Cerebellar cortex (tissue), 1 donor: ENCODE measurements around the gene NCOA7.
"Not testable (repeated sequence)": the region's sequence is repeated elsewhere in the genome, so short reads cannot be mapped to it uniquely, and the experiment has no call there.

Experiments used
- DNase-seq: peaks from one replicate; pipeline ENCODE4 v3.0.0-alpha.2; 2015; ENCODE audit warnings: low spot score

The NCOA7 gene

DNA sequence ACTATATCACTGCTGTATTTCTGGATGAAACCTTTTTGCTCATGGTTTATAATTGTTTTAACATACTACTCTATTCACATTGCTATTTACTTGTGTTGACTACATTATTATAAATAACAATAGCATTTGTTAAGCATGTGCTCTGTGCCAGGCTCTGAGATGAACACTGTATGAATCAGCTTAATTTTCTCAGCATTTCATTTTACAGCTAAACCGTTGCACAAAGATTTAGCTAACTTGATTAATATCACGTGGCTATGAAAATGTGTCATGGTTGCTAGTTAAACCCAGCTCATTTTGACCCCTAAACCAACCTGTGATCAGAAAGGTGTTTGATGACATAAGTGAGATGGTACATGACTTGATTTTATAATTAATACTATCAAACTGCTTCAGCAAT is 77.5 kb downstream of the NCOA7 start:
- no peak for DNase-seq

DNA sequence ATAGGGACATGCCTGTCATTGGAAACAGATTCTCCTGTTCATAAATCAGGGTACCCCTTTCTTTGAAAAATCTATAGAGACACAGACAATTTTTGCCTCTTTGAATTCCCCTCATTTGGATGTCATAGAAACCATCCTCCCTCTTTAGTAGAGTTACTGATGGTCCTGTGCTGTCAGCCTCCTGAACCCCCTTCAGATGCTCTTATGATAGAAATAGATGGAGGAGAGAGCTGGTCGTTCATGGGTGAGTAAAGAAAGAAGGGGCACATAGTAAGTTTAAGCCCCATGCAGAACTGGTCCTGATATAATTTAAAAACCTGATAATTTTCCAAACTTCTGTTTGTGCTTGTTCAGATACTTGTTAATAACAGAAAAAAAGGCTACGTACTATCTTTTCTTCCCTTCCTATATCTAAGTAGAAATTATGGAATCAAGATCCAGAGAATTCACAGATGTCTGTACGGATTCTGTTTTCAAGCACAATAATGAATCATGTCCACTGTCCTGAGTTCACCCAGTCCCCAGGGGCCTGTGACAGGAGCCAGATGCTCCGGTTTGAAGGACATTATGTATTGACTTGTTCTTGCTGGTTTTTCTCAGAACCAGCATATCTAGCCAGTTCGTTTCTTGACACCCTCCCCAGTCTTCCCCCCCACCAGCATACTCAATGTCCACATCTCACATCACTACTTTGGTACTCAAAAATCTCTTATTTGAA is 78.1 kb downstream of the NCOA7 start:
- peak; percentile 41 for DNase-seq

DNA sequence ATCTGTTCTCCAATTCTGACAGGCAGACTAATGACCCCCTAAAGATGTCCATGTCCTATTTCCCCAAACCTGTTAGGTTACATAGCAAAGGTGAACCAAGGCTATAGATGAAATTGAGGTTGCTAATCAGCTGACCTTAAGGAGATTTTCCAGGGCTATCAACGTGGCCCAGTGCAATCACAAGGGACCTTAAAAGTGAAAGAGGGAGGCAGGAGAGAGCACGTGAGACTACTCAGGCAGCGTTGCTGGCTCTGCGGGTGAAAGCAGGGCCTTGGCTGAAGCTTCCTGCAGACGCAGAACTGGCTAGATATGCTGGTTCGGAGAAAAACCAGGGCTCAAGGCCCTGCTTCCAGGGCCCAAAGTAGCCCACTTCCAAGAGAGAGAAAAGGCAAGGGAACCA is 78.7 kb downstream of the NCOA7 start:
- DNase-seq = peak; percentile 38

DNA sequence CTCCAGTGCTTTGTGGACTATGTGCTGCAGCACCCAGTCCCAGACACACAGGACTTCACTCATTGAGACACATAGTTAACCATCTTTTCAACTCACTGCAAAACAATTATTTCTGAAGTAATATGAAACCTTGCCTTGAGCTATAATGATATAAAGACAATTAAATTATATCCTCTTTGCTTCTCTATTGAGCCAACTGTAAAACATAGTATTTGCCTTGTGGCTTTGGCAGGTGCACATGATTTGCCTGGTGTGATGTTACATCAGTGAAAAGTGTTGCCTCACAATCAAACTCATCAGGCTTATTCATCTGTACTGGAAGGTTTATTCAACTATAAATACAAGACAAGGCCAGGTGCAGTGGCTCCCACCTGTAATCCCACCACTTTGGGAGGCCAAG is 80.6 kb downstream of the NCOA7 start:
- DNase-seq = no peak

DNA sequence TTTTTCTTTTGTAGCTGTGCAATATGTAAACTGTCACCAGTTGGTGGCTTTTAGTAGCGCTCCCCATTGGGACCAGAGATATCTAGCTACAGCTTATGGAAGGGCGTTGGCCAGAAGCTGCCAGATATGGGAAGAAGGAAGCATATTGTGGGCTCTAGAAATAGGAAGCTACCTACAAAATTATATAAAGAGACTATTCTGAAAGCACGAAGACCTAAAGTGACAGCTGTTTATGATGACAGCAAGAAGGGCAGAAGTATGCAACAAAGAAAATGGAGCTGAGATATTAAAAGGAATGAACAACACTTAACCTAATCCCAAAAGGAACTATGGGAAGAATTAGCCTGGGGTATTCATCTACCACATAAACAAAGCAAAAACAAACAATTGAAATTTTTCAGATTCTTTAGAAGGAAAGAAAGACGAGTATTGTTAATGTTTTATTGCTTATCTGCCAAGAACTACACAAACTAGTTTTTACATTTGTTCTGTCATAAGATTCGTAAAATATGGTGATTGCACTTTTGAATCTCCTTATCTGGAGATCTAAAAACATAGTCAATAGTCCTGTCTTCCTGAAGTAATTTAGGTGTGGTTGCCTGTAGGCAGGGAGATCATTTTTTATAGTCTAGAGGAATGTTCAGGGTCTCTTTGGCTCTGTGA is 81.6 kb downstream of the NCOA7 start:
- DNase-seq = no peak

DNA sequence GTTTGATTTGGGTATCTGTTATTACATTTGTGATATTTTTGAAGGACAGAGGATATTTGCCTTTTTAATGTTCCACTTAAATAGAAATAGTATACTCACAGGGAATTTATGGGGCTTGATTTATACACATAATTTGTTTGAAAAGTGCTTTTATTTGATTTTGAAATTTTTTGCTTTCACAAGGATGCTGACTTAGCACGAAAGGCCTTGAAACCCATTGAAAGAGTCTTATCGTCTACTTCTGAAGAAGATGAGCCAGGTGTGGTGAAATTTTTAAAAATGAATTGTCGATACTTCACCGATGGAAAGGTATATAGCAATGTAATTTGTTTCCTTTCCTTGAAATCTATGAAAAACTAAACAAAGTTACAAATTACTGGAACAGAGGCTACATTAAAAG is 91.5 kb downstream of the NCOA7 start:
- no peak for DNase-seq

DNA sequence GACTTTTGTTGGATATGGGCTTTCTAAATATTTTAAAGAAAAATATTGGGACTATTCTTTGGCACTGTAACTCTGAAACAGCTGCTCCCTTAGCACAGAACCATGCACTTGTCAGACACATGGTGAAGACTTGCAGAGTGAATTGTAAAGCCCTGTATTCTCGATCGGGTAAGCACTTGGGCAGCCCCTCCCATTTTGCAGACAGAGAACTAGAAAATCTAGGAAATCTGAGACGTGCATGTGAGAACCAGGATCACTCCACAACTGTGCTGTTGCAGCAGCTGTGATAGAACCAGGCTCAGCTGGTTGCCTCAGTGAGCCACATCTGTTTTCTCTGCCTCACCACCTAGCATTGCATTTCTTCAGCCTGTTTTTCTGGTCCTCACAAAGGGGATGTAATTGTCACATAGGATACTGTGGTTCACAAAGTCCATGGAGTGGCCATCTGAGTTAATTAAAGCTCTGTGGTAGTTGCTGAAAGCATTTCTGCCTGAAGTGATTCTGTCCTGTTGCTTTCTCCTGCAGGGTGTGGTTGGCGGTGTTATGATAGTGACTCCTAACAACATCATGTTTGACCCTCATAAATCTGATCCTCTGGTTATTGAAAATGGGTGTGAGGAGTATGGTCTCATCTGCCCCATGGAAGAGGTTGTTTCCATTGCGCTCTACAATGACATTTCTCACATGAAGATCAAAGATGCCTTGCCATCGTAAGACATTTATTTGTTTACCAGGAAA is 94.0 kb downstream of the NCOA7 start:
- no peak for DNase-seq

DNA sequence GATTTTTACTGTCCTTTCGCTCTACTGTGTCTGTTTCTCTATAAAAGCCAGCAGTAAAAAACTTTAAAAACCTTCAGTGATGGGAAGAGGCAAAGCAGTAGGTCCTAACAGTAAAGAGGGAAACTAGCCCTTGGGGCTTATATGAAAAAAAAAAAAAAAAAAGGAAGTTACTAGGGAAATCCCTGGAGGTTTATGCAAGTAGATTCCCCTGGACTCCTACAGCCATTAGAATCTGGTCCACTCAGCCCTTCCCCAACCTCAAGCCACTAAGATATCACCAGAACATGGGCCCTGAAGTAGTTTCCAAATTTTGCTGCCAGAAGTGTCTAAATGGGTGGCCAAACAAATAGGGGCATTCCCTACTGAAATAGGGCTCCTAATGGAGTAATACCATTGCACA is 95.3 kb downstream of the NCOA7 start:
- no peak for DNase-seq

DNA sequence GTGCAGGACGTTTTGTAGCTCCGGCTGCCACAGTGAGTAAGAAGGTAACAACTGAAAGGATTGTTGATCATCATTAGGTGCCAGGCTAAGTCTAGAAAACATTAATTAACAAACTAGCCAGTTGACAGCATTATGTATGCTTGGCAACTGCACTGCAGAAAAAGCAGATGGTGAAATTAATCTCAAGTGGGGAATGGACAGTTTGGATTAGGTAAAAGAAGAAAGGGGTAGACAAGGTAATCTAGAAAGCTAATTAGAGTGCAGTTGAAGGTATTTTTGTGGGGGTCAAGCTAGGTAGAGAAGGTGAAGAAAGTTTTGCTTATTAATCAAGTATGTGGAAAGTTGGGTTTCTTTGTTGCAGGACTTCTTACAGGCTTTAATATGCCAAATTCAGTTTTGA is 96.2 kb downstream of the NCOA7 start:
- DNase-seq = peak; percentile 70

DNA sequence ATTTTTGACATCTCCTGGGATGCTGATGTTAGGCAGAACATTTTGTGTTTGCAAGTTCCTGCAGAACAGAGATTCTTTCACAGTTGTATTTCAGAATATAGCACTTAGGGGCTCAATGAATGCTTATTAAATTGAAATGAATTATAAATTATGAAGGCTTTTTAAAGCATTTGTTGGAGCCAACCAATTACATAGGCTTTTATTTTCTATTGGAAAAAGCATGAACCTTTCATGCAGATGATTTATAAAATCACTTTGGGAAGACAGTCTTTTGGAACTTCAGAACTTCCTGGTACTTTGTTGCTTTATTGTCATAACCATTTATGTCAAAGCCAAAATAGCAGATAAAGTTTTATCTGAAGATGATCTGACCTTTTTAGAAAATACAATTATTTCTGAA is 96.6 kb downstream of the NCOA7 start:
- no peak for DNase-seq

DNA sequence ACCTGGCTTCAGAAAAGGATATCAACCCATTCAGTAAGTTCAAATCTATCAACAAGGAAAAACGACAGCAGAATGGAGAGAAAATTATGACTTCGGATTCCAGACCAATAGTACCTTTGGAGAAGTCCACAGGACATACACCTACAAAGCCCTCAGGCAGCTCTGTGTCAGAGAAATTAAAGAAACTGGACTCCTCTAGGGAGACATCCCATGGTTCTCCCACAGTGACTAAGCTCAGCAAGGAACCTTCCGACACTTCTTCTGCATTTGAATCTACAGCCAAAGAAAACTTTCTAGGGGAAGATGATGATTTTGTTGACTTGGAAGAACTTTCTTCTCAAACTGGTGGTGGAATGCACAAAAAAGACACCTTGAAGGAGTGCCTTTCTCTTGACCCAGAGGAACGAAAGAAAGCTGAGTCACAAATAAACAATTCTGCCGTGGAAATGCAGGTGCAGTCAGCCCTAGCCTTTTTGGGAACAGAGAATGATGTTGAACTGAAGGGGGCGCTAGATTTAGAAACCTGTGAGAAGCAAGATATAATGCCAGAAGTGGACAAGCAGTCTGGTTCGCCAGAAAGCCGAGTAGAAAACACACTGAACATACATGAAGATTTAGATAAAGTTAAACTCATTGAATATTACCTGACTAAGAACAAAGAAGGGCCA is 98.4 kb downstream of the NCOA7 start:
- DNase-seq = peak; percentile 25

DNA sequence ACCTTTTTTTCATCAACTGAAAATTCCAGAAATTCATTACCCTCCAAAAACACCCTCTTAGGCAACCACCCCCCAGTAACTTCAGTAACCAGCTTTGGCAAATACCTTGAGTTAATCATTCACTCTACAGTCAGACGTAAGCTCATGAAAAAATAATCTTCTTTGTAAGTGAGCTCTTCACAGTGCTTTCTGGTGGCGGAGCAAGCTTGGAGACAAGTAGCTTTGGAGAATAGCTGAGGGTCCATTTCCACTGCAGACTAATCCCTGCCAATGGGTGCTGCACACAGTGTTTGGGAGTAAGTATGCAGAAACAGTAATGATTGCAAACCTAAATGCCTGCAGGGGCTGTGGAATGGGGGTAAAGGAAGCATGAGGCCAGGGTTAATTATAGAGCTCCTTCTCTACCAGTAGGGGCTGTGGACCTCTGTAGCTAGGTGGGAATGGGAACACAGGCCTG is 109.0 kb downstream of the NCOA7 start:
- DNase-seq = no peak

DNA sequence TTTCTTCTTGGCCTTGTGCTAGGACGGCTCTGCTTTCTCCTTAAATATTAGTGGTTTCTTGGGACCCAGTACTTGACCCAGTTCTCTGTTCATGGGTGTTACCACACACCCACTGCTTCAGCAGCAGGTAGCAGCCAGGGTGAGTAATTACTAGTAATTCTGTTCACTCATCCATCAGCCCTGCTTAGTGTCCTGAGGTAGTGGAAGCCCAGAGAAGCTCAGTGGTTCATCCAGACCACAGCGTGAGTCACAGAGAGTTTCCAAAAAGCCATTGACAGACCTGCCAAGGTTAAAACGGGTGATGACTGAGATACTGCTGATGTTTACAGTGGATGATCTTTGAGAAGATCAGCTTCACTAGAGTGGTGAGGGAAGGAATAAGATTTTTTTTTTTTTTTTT is 114.1 kb downstream of the NCOA7 start:
- DNase-seq = no peak

DNA sequence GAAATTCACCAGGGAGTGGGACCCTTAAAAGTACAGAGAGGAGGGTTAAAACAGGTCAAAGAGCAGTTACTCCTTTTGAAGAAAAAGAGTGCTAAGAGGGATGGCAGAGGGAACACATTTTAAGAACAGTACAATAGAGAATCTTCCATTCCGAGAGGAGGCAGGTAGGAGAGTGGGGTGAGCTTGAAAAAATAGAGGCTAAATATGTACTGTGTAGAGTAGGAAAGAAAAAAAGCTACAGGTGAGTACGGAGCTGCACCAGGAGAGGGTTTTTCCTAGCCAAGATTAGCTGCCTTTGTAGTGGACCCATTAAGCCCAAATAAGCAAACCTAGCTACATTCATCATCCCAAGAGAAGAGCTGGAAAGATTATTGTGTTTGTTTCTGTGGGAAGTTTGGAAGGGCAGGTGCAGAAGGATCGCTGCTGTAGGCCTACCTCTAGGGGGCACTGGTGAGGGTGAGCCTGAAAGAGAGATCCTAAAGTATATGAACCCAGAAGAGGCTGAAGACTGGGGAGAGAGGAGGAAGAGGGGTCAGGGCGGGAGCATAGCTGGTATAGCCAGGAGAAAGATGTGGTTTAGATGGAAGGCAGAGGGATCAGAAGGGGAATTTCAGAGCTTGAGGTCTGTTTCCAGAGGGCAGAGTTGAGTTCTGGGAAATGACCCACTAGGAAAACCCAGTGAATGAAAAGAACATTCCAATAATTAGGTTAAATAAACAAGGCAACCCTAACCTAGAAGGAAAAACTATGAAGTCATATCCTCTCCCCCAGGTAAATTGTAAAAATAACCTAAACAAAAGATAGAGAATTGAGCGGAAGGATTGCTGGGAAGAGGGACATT is 115.6 kb downstream of the NCOA7 start:
- peak; percentile 29 for DNase-seq

DNA sequence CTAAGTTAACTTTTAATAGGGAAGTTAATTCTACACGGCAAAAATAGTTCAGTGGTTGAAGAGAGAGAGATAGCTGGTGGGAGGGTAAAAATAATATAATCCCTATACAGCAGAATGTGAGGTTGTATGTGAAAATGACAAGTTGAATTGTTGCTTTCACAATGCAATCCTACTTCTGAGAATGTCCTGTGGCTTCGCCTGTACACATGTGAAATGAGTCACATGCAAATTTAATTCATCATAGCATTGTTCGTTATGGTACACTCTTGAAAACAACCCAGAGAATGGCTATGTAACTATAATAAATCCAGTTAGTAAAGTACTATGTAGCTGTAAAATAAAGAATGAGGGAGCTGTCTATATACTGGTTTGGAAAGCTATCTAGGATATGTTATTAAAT is 119.8 kb downstream of the NCOA7 start:
- DNase-seq = no peak

DNA sequence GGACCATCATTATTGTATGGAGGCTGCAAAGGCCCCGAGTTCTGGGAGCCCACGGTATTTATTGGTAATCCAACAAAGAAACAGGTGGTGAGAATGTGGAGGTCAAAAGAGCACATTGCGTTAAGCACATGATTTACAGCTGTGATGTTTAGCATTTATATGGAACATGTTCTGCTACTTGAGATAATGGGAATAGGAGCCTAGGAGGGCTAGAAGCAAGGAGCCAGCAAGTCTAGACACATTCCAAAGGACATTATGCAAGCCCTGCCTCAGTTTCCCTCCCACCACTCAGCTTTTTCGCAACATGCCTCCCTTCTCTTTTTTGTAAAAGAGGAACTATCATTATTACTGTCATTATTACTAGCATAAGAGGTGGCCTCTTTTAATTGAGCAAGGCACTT is 120.3 kb downstream of the NCOA7 start:
- DNase-seq = not testable (repeated sequence)

DNA sequence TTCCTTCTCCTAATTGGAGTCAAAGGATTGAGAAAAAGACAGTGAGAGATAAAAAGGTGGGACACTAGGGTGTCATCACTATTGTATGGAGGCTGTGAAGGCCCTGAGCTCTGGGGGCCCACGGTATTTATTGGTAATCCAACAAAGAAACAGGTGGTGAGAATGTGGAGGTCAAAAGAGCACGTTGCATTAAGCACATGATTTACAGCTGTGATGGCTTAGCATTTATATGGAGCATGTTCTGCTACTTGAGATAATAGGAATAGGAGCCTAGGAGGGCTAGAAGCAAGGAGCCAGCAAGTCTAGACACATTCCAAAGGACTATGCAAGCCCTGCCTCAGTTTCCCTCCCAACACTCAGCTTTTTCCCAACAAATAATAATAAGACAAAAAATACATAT is 121.7 kb downstream of the NCOA7 start:
- DNase-seq = not testable (repeated sequence)

DNA sequence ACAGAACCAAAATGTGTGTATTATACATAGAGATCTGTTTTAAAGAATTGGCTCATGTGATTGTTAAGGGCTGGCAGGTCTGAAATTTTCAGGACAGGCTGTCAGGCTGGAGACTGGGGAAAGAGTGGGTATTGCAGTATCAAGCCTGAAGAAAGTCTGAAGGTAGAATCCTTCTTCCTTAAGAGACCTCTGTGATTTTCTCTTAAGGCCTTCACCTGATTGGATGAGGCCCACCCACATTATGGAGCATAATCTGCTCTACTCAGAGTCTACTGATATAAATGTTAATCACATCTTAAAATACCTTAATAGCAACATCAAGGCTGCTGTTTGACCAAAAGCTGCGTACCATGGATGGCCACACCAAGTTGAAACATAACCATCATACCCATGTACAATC is 122.4 kb downstream of the NCOA7 start:
- DNase-seq = no peak

DNA sequence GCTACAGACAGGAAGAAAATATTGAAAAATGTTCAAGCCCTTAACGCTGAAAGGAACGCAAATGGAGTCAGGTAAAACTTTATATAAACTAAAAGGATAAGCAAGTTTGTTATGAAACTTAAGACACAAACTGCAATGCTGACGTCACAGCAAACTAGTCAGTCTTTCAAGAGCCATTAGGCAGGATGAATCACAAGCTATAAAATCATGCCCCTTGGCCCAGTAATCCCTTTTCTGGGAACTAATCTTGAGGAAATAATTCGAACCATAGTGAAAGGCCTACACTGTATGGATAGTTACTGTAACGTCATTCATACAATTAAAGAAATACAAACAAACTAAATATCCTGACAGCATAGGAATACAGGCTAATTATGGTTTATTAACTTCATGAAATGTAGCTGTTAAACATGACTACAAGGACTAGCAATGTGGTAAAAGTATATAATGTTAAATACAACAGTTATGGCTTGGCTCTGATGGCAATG is 123.1 kb downstream of the NCOA7 start:
- no peak for DNase-seq

DNA sequence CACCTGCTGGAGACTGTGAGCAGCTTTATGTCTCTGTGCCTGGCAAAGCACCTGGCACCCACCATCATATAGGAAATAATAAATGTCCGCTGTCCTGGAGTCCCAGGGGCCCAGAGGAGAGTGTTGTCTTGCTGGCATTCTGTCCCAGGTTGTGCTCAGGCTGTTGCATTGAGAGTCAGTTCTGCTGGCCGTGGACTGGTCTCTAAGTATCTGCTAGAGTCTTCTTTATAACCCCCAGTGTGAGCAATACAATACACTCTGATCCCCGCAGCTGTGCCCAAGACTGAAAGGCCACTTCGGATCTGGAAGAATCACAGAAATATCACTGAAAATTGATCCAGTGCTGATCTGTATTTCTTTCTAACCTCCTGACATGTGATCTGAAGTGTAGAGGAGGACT is 127.5 kb downstream of the NCOA7 start:
- no peak for DNase-seq
